Kasumi-1 (cell line): Measurements from ENCODE around the gene MX1.

Experiments used
- DNase-seq, 2 experiments: peaks; one replicate each; lab custom pipeline; 2025; lab: John Stamatoyannopoulos, UW

MX1 gene, protein sequence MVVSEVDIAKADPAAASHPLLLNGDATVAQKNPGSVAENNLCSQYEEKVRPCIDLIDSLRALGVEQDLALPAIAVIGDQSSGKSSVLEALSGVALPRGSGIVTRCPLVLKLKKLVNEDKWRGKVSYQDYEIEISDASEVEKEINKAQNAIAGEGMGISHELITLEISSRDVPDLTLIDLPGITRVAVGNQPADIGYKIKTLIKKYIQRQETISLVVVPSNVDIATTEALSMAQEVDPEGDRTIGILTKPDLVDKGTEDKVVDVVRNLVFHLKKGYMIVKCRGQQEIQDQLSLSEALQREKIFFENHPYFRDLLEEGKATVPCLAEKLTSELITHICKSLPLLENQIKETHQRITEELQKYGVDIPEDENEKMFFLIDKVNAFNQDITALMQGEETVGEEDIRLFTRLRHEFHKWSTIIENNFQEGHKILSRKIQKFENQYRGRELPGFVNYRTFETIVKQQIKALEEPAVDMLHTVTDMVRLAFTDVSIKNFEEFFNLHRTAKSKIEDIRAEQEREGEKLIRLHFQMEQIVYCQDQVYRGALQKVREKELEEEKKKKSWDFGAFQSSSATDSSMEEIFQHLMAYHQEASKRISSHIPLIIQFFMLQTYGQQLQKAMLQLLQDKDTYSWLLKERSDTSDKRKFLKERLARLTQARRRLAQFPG

GRCh38 chr21:41425954-41426675 lies at the start of gene MX1:
Gene MX1, plus strand, starts transcription at chr21:41426239. Its CDS starts 5,832 bp downstream, at chr21:41432071.
- peak in 1 of 2 experiments; percentile 12 for DNase-seq

GRCh38 chr21:41377715-41378114 lies 48.3 kb upstream of the MX1 start:
- no peak for DNase-seq

DNA sequence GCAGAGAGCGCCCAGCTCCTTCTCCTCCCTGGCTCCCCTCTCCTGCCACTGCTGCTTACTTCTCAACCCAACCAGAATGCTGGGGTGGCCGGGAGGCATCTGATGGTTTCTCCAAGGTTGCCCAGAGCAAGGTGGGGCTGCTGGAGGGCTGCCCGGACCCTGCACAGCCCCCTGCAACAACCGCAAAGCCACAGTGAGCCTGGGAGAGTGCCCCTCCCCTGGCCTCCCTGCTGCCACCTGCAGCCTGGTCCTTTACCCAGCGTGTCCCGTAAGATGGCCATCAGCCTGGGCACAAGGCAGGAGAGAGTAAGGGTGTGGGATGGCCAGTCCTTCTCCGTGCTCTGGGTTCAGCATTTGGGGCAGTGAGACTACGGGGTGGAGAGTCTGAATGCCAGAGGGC lies 47.2 kb upstream of the MX1 start:
- DNase-seq = no peak

- no peak for DNase-seq
These were observed 46.1 kb upstream of the MX1 start for GRCh38 chr21:41379901-41380300.

DNA sequence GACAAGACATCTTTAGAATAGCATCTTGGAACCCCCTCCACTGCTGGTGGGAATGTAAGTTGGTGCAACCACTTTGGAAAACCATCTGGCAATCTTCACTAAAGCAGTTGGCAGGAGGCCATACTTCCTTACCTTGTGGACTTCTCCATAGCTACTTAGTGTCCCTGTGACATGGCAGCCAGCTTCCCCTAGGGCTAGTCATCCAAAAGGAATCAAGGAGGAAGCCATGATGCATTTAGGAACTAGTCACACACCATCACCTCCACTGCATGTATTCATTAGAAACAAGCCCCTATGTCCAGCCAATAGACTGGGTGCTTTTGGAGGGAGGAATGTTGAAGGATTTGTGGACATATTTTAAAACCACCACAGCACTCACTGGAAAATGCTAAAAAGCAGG lies 44.3 kb upstream of the MX1 start:
- DNase-seq = no peak

DNA sequence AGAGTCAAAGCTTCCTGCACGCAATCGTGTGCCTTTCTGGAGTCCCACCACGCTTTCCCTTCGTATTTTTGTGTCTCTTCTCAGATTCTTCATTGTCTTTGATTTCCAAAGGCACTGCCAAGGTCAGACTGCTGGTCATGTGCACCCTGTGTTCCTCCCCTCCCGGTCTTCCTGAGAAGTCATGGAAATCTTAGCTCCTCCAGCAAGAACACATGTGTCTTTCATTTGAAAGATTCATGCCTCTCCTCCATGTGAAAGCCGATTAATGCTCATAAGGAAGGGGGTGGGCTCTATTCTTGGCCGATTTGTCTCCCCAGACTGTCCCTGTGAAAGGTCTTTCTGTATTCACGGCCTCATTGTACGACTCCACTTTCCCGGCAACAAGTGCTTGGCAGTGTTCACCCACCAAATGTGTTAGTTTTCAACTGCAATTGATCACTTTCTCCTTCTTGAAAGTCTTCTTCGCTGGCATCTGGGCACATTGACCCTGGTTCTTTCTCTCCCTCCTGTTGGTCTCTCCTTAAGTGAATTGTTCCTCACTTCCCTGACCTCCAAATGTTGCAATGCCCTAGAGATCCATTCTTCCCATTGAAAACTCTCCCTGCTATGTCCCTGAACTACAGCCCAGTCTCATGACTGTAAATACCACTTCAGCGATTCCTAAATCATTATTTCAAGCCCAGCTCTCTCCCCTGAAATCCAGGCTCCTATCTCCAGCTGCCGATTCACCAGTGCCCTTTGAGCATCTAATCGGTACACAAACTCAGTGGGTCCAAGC lies 38.8 kb upstream of the MX1 start:
- no peak for DNase-seq

- DNase-seq = no peak
These were observed 38.2 kb upstream of the MX1 start for GRCh38 chr21:41387824-41388223.

GRCh38 chr21:41388259-41388658 lies 37.8 kb upstream of the MX1 start:
- no peak for DNase-seq

GRCh38 chr21:41390043-41390639 lies 35.9 kb upstream of the MX1 start:
- DNase-seq = no peak

- no peak for DNase-seq
These were observed 32.1 kb upstream of the MX1 start for GRCh38 chr21:41393876-41394465.

DNA sequence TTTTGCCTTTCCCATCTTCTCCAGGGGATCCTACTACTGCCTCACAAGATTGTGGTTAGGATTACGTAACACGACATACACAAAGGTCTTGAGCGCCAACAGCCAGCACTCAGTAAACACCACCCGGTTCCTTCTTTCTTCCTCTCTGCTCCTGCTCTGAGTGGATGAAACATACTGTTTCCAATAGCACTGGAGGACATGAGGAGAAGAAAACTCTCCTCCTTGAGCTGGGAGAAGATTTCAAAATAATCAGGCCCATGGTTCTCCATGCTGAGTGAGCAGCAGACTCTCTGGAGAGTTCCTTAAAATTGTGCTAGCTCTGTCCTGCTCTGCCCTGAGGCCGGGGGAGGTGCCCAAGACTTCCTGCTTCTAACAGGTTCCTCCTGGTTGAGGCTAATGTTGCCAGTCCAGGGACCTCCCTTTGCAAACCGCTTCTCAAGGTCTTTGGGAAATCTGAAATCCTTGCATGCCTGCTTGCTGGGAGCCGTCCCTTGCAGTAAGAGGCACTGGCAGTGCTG lies 29.4 kb upstream of the MX1 start:
- peak; percentile 90 to 94 for DNase-seq

- DNase-seq = peak in 1 of 2 experiments; percentile 22
These were observed 28.6 kb upstream of the MX1 start for GRCh38 chr21:41397471-41397891.

DNA sequence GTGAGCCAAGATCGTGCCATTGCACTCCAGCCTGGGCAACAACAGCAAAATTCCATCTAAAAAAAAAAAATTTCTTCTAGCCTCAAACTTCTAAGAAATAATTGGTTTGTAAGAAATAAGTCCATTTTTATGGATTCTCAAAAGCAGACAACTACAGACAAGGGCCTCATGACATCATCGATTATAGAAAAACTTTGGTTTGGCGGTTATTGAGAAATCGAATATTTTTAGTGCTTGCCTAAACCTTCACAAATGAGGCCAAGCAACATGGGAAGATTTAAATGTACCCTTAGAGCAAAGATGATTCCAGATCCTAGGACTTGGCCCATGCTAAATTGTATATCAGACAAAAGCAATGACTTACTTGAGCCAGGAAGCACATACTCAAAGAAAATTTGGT lies 27.8 kb upstream of the MX1 start:
- DNase-seq = no peak

- no peak for DNase-seq
These were observed 27.2 kb upstream of the MX1 start for GRCh38 chr21:41398831-41399230.

- DNase-seq = no peak
These were observed 26.7 kb upstream of the MX1 start for GRCh38 chr21:41399246-41399800.

DNA sequence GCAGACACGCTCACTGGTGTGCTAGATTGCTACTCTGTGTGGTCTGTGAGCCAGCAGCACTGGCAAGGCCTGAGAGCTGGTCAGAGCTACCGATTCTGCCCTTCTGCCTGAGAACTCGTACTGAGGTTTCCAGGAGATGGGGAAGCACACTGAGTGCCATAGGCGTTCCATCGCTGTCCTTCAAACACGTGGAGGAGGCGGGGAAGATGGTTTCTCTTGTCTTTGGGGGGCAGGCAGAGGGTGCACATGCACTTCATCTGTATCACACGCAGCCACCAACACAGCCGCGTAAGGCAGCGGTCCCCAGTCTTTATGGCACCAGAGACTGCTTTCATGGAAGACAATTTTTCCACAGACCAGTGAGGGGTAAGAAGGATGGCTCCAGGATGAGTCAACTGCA lies 23.8 kb upstream of the MX1 start:
- DNase-seq = no peak

GRCh38 chr21:41402796-41403195 lies 23.2 kb upstream of the MX1 start:
- DNase-seq = no peak

- no peak for DNase-seq
These were observed 22.7 kb upstream of the MX1 start for GRCh38 chr21:41403331-41403730.

DNA sequence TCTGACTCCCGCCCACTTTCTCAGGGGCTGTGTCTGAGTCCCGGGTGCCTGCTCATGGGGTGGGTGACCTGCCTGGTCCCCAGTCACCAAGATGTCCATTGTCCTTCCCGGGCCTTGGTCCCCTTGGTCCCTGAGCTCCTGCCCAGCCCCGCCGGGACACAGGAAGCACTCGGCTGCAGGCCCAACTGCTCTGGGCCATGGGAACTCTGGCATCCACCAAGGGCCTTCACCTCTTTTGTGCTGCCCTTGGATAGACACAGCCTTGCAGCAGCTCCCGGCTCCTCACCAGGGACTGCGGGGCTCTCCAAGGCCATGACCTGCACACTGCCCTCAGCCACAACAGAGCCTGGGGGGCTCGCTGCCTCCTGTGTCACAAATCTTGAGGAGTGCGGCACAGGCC lies 22.1 kb upstream of the MX1 start:
- DNase-seq = no peak

DNA sequence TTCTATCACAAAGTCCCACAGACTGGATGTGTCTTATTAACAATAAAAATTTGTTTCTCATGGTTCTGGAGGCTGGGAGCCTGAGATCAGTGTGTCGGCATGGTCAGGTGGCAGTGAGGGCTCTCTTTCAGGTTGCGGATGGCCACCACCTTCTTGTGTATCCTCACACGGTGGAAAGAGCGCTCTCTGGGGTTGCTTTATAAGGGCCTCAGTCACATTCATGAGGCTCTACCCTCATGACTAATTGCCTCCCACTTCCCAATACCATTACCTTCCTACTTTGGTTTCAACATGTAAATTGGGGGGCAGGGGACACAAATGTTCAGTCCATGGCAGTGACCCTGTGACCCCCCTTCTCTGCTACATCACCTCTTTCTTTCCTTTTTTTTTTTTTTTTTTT lies 20.7 kb upstream of the MX1 start:
- DNase-seq = no peak

GRCh38 chr21:41406340-41406739 lies 19.7 kb upstream of the MX1 start:
- no peak for DNase-seq
